AG10803 (cell line): ENCODE results near the gene SNTA1.
A peak's percentile ranks its signal among the peaks of the same experiment; 100 is the strongest.
"Not testable (repeated sequence)": the region's sequence is repeated elsewhere in the genome, so short reads cannot be mapped to it uniquely, and the experiment has no call there.

Experiments used
- DNase-seq: peaks from one replicate; pipeline ENCODE4 v3.0.0; 2010; ENCODE audit warnings: low read depth
- H3K4me3 ChIP-seq: 2 replicates; pipeline ENCODE4 v1.5.1; 2011; ENCODE audit warnings: mild to moderate bottlenecking, low read length, control low read depth
- CTCF ChIP-seq: conservative IDR thresholded peaks from 2 replicates; pipeline ENCODE4 v1.5.1; 2011; ENCODE audit warnings: mild to moderate bottlenecking, low read length, control low read depth, inconsistent platforms

Gene SNTA1

GRCh38 chr20:33463332-33464101 lies 20.0 kb upstream of the SNTA1 start:
- H3K4me3 ChIP-seq = no peak overlapping the region
- no peak for TF ChIP-seq CTCF
- DNase-seq = no peak

GRCh38 chr20:33460711-33461110 lies 17.1 kb upstream of the SNTA1 start:
- TF ChIP-seq CTCF = no peak
- no peak overlapping the region for H3K4me3 ChIP-seq
- no peak for DNase-seq

- no peak overlapping the region for H3K4me3 ChIP-seq
- no peak for DNase-seq
- TF ChIP-seq CTCF = no peak
Observed at GRCh38 chr20:33459599-33459998, 16.0 kb upstream of the SNTA1 start.

GRCh38 chr20:33456916-33457642 lies 13.5 kb upstream of the SNTA1 start:
- not testable (repeated sequence) for H3K4me3 ChIP-seq
- DNase-seq = peak; percentile 64
- TF ChIP-seq CTCF = peak; percentile 98

GRCh38 chr20:33450867-33451266 lies 7.3 kb upstream of the SNTA1 start:
- no peak for TF ChIP-seq CTCF
- no peak overlapping the region for H3K4me3 ChIP-seq
- DNase-seq = peak; percentile 21

- no peak overlapping the region for H3K4me3 ChIP-seq
- no peak for DNase-seq
Observed at GRCh38 chr20:33445881-33446625, 2.5 kb upstream of the SNTA1 start.

More at GRCh38 chr20:33445881-33446625, 2.5 kb upstream of the SNTA1 start:
- TF ChIP-seq CTCF = no peak
